GM18505 (cell line): ENCODE results near the gene SHOC2.
A peak's percentile ranks its signal among the peaks of the same experiment; 100 is the strongest.
"Not testable (repeated sequence)": the region's sequence is repeated elsewhere in the genome, so short reads cannot be mapped to it uniquely, and the experiment has no call there.

ENCODE experiments used
- ATAC-seq: cut with Tn5 transposase; IDR thresholded peaks from one replicate; pipeline ENCODE4 v1.9.1; 2021; ENCODE audit not compliant: unreplicated experiment
- POLR2A ChIP-seq: IDR thresholded peaks from 4 replicates; pipeline ENCODE4 v1.6.1; 2011; ENCODE audit warnings: borderline replicate concordance; ENCODE audit not compliant: insufficient read depth, insufficient read length; ENCODE audit errors: extremely low read depth

The SHOC2 gene

DNA sequence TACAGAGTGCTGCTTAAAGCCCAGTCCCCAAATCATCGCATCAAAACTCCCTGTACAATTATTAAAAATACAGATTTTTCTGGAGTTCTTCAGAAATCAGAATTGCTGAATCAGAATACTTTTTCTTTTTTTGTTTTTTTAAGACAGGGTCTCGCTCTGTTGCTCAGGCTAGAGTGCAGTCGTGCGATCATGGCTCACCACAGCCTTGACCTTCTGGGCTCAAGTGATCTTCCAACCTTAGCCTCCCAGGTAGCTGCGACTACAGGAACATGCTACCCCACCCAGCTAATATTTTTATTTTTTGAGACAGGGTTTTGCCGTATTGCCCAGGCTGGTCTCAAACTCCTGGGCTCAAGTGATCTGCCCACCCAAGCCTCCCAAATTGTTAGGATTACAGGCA is 4.4 kb upstream of the SHOC2 start:
- TF ChIP-seq POLR2A, result no peak
- ATAC-seq, result no peak

DNA sequence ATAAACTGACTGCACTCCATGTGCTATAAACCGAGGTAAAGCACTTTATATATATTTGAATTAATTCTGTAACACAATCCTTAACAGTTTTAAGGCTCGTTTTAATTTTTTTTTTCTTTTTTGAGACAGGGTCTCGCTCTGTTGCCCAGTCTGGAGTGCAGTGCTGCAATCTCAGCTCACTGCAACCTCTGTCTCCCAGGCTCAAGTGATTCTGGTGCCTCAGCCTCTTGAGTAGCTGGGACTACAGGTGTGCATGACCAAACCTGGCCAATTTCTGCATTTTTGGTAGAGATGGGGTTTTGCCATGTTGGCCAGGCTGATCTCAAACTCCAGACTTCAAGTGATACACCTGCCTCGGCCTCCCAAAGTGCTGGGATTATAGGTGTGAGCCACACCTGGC is 3.8 kb upstream of the SHOC2 start:
- ATAC-seq, result not testable (repeated sequence)

DNA sequence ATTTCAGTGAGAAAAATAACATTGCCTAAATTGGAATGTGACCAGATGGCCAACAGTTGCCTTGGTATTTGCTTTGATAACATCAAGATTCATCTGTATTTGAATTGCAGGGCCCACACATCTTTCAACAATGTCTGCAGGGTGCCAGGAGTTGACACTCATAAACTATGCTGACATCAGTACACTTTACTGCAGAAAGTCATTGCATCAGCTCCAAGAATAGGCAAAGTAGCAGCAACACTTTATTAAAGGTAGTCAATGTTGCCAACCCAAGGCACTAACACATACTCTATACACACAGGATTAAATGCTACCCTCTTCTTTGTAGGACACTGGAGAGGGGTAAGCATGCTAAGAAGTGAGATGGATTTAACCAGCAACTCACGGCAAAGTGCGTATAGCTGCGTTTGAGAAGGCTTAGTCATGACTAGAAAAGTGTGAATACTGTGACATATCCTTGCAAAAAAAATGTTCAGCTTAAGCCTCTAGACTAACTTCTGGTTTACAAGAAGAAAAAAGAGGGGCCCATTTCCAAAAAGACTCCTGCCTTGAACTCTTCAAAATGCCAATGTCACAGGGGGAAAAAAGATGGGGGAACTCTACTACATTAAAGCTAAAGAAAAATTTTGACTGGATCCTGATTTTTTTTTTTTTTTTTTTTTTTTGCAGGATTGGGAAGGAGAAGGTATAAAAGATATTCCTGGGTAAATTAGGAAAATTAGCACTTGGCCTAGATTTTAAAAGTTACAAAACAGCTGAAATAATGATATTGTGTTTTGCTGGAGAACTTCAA is 2.7 kb upstream of the SHOC2 start:
- TF ChIP-seq POLR2A, result no peak
- ATAC-seq, result no peak

DNA sequence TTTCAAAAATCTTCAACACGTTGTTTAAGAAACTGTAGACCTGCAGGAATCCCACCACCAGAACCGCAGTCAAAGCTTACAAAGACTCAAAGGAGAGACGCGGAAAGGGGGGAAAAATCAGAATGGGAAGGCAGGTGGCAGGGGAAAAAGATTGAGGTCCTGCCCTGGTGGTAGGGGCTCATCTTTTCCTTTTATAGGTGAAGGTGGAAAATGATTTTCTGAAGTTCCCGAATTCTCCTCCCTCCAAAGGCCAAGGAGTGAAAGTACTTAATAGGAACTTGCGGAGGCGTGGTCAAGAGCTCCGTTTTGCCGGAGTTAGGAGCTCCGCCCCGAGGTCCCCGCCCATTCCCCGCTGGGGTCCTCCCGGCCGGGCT is 1.1 kb upstream of the SHOC2 start:
- no peak for ATAC-seq
- TF ChIP-seq POLR2A, result no peak

DNA sequence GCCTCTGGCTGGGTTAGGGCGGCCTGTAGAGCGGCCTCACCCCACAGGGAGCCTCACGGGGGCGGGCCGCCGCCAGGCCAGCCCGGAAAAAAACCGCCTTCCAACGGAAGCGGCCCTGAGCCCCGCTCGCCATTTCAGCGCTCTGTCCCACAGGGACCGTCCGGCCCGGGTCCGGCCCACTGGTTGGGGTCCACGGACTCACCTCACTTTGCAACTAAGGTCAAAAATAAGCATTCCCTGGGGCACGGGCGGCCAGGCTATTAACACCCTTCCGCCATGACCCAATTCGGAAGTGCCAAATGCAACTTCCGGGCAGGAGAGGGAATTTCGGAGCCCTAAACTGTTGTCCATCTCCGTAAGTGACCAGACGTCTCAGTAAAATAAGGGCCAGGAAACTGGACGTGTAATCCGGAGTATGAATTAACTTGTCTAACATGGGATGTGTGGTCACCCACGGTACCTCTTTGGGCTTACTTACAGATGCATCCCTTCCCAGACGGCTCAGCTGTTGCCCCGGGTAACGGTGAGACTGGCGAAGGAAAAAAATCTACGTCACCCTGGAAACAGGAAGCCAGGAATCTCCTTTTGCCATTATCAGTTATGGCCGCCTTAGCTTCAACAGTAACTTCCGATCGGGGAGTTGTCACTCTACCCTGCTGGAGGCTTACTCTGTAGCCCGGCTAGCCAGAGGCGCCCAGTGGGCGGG is 608 bp upstream of the SHOC2 start, which contains the start of gene BBIP1:
Gene BBIP1 (minus strand): TSS at position 538 of the 706 bp plus-strand sequence. CDS start 1,023 bp downstream, outside the sequence.
- peak; percentile 92 for TF ChIP-seq POLR2A

DNA sequence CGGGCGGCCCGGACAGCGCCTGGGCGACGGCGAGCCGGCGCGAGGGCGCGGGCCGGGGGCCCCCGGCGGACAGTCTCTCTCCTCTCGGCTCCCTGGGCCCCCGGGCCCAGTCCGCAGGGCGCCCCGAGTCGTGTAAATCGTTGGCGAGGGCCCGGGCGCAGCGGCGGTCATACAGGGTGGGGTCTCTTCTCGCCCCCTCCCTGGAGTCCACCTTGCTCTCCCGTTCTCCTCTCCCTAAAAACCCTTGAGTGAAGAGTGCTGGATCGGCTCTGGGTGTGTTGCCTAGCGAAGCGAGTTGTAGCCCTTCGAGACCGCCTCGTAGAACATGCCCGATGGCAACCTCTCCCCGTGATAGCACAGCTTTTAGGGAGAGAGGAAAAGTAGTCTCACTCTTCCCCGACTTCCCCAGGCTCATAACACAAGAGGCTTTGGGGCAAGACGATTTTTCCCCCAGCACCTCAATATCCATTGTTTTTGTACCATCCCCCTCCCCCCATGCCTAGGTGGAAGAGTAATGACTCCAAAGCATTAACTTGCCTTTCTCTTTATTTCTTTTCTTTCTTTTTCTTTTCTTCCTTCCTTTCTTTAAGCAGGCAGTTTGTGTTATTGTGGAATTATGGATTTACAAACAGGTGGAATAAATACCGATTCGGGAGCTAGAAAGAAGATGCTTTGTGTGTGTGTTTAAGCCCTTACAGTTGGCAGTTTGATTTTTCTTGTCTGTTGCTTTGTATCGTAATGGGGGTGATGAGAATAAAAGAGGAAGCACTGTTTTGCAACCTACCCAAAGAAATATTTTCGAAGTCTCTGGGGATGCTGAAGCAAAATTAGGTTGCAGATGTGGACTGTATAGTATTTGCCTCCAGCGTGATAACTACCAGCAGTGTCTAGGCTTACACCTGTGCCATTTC is 822 bp downstream of the SHOC2 start:
- TF ChIP-seq POLR2A, result no peak
- peak; percentile 21 for ATAC-seq

More for the DNA sequence above, 608 bp upstream of the SHOC2 start, which contains the start of gene BBIP1:
- peak; percentile 81 for ATAC-seq

DNA sequence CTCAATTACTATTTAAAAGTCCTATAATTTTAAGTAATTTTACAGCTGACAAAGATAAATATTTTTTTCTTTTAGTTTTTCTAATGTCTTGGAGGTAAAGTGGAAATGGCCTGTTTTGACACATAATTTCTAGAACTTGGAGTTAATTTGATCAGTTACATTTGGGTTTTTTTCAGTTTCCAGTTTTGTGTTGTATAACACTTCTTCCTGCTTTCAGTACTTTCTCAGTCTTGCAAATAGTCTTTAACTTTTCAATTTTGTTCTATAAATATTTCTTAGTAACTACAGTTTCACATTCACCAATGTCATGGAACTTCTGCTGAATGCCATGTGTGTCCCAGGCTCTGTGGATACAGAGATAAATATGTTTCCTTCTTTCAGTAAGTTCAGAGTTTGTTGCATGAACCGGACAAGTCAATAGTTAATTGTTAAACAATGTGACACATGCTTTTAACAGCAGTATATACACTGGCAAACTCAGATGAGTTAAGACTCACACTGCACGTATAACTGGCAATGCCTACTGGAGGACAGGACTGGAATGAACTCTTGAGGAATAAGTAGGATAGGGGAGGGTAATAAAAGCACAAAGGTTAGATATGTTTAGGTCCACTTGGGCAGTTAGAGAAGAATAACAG is 4.6 kb downstream of the SHOC2 start:
- no peak for ATAC-seq
- no peak for TF ChIP-seq POLR2A

DNA sequence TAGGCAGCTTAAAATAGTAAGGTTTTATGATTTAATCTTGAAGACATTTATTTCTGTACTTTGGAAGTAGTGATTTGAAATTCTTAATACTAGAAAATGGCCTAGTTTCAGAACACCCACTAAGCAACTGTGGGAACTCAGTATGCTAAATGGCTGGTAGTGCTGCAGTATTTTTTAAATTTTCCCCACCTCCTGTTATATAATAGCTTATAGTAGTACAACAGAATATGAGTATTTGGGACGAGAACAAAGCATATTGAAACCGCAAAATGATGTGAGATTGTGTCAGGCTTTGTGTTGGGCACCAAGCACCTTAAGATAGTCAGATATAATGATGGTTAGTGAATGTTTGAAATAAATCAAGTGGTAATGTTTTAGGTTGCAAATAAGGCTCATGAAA is 8.1 kb downstream of the SHOC2 start:
- no peak for ATAC-seq
- no peak for TF ChIP-seq POLR2A

DNA sequence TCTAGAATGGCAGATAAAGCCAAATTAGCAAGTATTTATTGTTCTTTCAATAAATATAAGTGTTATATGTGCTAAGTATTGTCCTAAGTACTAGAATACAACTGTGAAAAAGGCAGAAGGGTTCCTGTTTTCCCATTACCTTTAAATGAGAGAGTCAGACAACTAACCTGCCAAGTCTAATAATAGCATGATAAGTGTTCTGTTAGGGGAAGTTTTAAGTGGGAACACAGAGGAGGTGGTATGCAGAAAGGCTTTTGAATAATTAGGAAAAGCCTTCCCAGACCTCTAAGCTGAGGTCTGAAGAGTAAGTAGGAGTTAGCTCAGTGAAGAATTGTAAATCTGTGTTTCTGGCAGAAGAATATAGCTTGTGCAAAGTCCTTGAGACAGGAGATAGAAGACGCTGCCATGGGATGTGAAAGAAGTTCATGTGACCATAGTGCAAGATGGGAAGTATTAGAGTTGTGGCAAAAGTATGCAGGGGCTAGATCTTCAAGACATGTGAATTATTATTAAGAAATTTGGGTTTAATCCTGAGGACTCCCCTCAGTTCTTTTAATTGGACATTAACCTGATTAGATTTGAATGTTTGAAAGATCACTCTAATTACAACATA is 12.5 kb downstream of the SHOC2 start:
- TF ChIP-seq POLR2A, result no peak
- ATAC-seq, result no peak

DNA sequence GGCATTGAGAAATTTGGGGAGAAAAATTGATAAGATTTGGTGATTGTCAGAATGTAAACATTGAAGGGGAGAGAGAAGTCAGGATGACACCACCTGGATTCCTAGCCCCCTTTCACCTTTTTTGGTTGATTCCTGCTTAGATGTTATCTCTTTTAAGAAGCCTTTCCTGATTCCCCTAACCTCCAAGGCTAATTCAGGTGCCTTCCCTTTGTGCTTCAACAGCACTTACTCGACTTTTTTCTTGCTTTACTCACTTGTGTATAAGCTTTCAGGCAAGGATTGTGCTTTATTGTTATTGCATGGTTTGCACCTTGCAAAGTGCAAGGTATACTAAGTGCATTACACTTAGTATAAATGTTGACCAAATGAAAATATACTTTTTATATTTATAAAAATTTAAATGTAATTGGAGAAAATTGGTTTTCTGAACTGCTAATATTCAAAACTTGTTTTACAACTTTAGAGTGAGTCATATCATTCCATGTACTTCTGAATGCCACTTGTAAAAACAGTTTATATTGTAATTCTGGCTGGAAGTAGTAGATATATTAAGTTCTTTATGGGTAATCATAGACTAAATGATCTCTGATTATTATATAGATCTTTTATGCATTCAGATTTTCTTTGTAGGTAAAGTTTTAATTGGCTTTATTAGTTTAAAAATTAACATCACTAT is 13.2 kb downstream of the SHOC2 start:
- TF ChIP-seq POLR2A, result no peak
- no peak for ATAC-seq

DNA sequence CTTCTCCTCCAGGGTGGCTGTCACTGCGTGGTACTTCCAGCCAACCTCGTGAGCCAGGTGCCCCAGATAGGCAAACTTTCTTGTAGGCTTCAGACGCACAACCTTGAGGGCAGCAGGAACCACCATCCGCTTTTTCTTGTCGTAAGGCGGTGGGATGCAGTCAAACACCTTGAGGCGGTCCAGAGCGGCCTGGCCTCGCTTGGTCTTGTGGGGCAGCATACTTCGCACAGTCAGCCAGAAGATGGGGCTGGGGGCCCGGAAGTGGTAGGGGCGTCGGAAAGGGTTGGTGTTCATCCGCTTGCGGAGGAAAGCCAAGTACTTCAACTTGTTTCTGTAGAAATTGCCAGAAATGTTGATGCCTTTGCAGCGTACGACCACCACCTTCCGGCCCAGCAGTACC is 17.4 kb downstream of the SHOC2 start:
- no peak for ATAC-seq
- TF ChIP-seq POLR2A, result no peak

DNA sequence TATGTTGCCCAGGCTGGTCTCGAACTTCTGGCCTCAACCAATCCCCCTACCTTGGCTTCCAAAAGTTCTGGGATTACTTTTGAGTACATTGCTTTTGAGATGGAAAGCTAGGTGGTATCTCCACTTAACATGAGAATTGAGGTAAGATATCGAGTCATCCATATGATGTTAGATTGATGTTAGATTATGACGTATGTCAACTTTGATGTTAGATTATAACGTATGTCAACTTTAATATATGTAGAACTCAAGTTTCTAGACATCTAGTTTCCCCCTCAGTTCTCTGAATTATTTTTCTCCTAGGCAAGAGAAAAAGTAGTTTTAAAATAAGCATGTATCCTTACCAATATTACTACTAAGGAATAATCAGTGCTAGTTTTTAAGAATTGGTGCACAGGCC is 20.0 kb downstream of the SHOC2 start:
- TF ChIP-seq POLR2A, result no peak

DNA sequence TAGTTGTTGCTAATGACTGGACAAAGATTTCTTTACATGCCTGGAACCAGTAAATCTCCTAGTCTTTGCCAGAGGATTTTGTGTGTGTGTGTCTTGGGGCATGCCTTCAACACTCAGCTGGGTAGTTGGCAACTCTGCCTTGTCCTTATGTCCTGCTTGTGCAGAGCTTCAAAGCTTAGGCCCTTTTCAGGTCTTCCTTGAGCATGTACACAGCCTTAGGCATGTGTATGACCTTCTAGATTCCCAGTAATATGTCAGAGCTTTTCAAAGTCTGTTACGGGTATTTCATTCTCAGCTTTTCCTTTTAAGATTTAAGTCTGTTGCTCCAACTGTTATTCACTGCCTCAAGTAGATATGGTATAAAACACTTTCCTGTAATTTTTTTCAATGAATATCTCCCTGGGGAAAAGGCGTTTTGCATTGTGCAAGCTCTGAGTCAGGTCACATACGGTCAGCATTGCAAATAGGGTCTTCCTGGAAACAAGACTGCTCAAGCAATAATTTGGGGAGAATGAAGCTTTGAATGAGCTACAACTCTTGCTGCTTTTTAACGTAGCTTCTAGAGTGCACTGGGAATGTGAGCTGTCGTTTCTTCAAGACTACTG is 25.5 kb downstream of the SHOC2 start:
- no peak for ATAC-seq
- TF ChIP-seq POLR2A, result no peak

More for the DNA sequence above, 20.0 kb downstream of the SHOC2 start:
- no peak for ATAC-seq
